Measurements from ENCODE around the gene GSTK1.

The GSTK1 gene

DNA sequence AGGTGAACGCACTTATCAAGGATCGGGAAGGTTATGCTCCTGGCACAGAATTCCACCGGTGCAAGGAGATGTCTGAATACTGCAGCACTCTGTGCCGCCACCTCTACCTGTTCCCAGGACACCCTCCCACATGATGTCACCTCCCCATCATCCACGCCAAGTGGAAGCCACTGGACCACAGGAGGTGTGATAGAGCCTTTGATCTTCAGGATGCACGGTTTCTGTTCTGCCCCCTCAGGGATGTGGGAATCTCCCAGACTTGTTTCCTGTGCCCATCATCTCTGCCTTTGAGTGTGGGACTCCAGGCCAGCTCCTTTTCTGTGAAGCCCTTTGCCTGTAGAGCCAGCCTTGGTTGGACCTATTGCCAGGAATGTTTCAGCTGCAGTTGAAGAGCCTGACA lies 41.7 kb downstream of the GSTK1 start:
- TF ChIP-seq GABPA (IDR thresholded peaks at IDR 0.05; ENCODE audit: low read depth) = no peak
- no peaks in the 10 kb centered on the region for H3K27me3 ChIP-seq (ENCODE audit: insufficient read depth, poor library complexity, severe bottlenecking)
- H3K4me3 ChIP-seq (replicated peaks; ENCODE audit: insufficient read depth, low read length) = no peak overlapping the region
- H3K27ac ChIP-seq (replicated peaks) = no peak overlapping the region; the same call in 1 of the 2 replicates
- DNase-seq (ENCODE audit: low read depth in 1 of 2, low spot score in 1 of 2) = no peak

DNA sequence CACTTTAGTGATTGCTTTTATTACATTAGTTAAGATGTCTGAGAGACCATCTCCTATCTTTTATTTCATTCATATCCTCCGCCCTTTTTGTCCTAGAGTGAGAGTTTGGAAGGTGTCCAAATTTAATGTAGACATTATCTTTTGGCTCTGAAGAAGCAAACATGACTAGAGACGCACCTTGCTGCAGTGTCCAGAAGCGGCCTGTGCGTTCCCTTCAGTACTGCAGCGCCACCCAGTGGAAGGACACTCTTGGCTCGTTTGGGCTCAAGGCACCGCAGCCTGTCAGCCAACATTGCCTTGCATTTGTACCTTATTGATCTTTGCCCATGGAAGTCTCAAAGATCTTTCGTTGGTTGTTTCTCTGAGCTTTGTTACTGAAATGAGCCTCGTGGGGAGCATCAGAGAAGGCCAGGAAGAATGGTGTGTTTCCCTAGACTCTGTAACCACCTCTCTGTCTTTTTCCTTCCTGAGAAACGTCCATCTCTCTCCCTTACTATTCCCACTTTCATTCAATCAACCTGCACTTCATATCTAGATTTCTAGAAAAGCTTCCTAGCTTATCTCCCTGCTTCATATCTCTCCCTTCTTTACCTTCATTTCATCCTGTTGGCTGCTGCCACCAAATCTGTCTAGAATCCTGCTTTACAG lies 42.3 kb downstream of the GSTK1 start:
- Histone ChIP-seq H3K4me3 (replicated peaks; ENCODE audit: insufficient read depth, low read length) (no peak overlapping the region), H3K27ac (replicated peaks) (peak overlapping the region; percentile 19; the same call in 1 of the 2 replicates), H3K27me3 (ENCODE audit: insufficient read depth, poor library complexity, severe bottlenecking) (no peaks in the 10 kb centered on the region)
- peak in 1 of 2 experiments; percentile 76 for DNase-seq (ENCODE audit: low read depth in 1 of 2, low spot score in 1 of 2)
- TF ChIP-seq, protein P1, sequence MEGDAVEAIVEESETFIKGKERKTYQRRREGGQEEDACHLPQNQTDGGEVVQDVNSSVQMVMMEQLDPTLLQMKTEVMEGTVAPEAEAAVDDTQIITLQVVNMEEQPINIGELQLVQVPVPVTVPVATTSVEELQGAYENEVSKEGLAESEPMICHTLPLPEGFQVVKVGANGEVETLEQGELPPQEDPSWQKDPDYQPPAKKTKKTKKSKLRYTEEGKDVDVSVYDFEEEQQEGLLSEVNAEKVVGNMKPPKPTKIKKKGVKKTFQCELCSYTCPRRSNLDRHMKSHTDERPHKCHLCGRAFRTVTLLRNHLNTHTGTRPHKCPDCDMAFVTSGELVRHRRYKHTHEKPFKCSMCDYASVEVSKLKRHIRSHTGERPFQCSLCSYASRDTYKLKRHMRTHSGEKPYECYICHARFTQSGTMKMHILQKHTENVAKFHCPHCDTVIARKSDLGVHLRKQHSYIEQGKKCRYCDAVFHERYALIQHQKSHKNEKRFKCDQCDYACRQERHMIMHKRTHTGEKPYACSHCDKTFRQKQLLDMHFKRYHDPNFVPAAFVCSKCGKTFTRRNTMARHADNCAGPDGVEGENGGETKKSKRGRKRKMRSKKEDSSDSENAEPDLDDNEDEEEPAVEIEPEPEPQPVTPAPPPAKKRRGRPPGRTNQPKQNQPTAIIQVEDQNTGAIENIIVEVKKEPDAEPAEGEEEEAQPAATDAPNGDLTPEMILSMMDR (IDR thresholded peaks at IDR 0.05; ENCODE audit: insufficient read depth, low read length) = peak; percentile 79
- no peak for TF ChIP-seq POLR2AphosphoS5 (IDR thresholded peaks at IDR 0.05; ENCODE audit: low read depth)

DNA sequence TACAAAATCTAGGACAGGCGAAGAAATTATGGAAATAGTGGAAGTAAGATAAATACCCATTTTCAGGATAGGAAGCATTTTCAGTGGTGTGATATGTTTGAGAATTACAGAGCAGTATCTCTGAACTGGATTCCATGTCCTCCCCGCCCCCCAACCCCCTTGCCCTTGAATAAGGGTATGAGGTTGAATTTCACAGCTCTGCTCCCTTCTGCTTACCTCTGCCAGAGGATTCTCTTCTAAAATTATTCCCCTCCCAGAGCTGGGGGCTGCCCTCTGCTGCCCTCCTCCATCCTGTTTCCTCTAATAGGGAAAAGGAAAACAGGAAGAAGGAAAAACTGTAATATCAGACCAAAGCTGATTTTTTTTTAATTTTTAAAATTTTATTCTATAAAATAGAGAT lies 45.4 kb downstream of the GSTK1 start:
- no peak overlapping the region for H3K27ac ChIP-seq (replicated peaks)

DNA sequence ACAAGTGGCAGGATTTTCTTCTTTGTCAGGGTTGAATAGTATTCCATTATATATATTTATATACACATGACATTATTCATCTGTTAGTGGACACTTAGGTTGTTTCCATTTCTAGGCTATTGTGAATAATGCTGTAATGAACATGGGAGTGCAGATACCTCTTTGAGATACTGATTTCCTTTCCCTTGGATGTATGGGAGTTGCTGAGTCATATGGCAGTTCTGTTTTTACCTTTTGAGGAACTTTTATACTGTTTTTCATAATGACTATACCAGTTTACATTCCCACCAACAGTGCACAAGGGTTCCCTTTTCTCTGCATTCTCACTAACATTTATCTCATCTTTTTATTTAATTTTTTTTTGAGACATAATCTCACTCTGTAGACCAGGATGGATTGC lies 50.9 kb downstream of the GSTK1 start:
- DNase-seq (ENCODE audit: low read depth in 1 of 2, low spot score in 1 of 2) = no peak
- Histone ChIP-seq H3K27me3 (ENCODE audit: insufficient read depth, poor library complexity, severe bottlenecking) (no peaks in the 10 kb centered on the region), H3K27ac (replicated peaks) (no peak overlapping the region; the same call in 1 of the 2 replicates), H3K4me3 (replicated peaks; ENCODE audit: insufficient read depth, low read length) (no peak overlapping the region)
- TF ChIP-seq, protein P2, sequence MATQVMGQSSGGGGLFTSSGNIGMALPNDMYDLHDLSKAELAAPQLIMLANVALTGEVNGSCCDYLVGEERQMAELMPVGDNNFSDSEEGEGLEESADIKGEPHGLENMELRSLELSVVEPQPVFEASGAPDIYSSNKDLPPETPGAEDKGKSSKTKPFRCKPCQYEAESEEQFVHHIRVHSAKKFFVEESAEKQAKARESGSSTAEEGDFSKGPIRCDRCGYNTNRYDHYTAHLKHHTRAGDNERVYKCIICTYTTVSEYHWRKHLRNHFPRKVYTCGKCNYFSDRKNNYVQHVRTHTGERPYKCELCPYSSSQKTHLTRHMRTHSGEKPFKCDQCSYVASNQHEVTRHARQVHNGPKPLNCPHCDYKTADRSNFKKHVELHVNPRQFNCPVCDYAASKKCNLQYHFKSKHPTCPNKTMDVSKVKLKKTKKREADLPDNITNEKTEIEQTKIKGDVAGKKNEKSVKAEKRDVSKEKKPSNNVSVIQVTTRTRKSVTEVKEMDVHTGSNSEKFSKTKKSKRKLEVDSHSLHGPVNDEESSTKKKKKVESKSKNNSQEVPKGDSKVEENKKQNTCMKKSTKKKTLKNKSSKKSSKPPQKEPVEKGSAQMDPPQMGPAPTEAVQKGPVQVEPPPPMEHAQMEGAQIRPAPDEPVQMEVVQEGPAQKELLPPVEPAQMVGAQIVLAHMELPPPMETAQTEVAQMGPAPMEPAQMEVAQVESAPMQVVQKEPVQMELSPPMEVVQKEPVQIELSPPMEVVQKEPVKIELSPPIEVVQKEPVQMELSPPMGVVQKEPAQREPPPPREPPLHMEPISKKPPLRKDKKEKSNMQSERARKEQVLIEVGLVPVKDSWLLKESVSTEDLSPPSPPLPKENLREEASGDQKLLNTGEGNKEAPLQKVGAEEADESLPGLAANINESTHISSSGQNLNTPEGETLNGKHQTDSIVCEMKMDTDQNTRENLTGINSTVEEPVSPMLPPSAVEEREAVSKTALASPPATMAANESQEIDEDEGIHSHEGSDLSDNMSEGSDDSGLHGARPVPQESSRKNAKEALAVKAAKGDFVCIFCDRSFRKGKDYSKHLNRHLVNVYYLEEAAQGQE (IDR thresholded peaks at IDR 0.05; ENCODE audit: insufficient replicate concordance, low read depth) = no peak
- TF ChIP-seq, protein P1 (IDR thresholded peaks at IDR 0.05; ENCODE audit: insufficient read depth, low read length) = no peak
- TF ChIP-seq SPI1 (IDR thresholded peaks at IDR 0.05; ENCODE audit: borderline replicate concordance, low read depth) (peak; percentile 37; the same call in 1 of the 2 replicates), POLR2AphosphoS5 (IDR thresholded peaks at IDR 0.05; ENCODE audit: low read depth) (no peak), GABPA (IDR thresholded peaks at IDR 0.05; ENCODE audit: low read depth) (no peak)

More for the DNA sequence above, 45.4 kb downstream of the GSTK1 start:
- Histone ChIP-seq H3K27me3 (ENCODE audit: insufficient read depth, poor library complexity, severe bottlenecking) (no peaks in the 10 kb centered on the region), H3K4me3 (replicated peaks; ENCODE audit: insufficient read depth, low read length) (no peak overlapping the region)
- no peak for DNase-seq (ENCODE audit: low read depth in 1 of 2, low spot score in 1 of 2)
- TF ChIP-seq, protein P2 (IDR thresholded peaks at IDR 0.05; ENCODE audit: insufficient replicate concordance, low read depth) = no peak
- TF ChIP-seq, protein P1 (IDR thresholded peaks at IDR 0.05; ENCODE audit: insufficient read depth, low read length) = no peak
- TF ChIP-seq SPI1 (IDR thresholded peaks at IDR 0.05; ENCODE audit: borderline replicate concordance, low read depth) (no peak), POLR2AphosphoS5 (IDR thresholded peaks at IDR 0.05; ENCODE audit: low read depth) (no peak), GABPA (IDR thresholded peaks at IDR 0.05; ENCODE audit: low read depth) (no peak)
